Measurements from ENCODE around the gene PPARG. TPM values are rescaled to one million over a fixed set of nuclear protein-coding genes. Genes with fewer than 3 reads are reported as not detected.
"Not testable (repeated sequence)": the region's sequence is repeated elsewhere in the genome, so short reads cannot be mapped to it uniquely, and the experiment has no call there.

Gene PPARG
- total RNA-seq, 1 donor from 2014 or later: 40.1 TPM

DNA sequence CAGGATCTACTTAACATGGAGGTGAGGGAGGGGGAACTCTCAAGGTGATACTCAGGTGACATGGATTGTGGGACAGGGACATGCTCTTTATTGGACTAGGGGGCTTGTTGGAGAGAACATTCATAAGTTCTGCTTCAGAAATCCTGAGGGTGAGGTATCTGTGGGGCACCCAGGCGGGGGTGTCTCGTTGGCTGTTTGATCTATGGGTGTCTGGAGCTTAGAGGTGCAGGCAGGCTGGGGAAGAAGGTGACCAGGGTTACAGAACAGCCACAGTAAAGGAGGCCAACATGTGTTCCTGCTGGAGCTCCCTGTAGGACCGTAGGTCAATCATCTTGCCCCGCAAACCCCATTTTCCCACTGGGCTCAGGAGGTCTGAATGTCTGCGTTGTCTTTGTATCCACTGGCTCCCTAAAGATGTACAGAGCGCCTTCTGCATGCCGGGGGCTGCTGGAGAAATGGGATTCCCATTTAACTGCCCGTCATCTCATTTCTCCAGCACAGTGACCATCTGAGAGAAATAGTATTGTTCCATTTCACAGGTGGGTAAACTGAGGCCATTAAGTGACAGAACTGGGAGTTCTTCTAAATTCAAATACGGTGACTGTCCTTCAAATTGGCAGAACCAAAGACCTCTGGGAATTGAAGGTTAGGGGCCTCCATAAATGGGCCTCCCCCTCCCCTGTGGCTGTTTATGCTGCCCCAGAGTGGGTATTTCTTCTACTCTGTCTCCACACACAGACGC is 155.1 kb downstream of the PPARG start:
- Mint-ChIP-seq H3K4me1 (ENCODE audit: low read depth) (no peaks in the 10 kb centered on the region), H3K9me3 (no peaks in the 10 kb centered on the region), H3K27ac (no peak overlapping the region), H3K4me3 (ENCODE audit: low read depth) (no peak overlapping the region), H3K36me3 (ENCODE audit: low read depth) (no peaks in the 10 kb centered on the region), H3K27me3 (ENCODE audit: low read depth) (peaks cover 16% of the 10 kb centered on the region)
- intact Hi-C loops (cut with micrococcal nuclease): no loop called here
- DNase-seq (ENCODE audit: low spot score): no peak

- peaks cover 16% of the 10 kb centered on the region for H3K27me3 Mint-ChIP-seq (ENCODE audit: low read depth)
- intact Hi-C loops (cut with micrococcal nuclease): no loop called here
- no peaks in the 10 kb centered on the region for H3K9me3 Mint-ChIP-seq
- H3K4me3 Mint-ChIP-seq (ENCODE audit: low read depth): no peak overlapping the region
- H3K4me1 Mint-ChIP-seq (ENCODE audit: low read depth): no peaks in the 10 kb centered on the region
- H3K36me3 Mint-ChIP-seq (ENCODE audit: low read depth): no peaks in the 10 kb centered on the region
- H3K27ac Mint-ChIP-seq: no peak overlapping the region
- no peak for DNase-seq (ENCODE audit: low spot score)
These were observed 156.0 kb downstream of the PPARG start for GRCh38 chr3:12444582-12445471.

- no peak for DNase-seq (ENCODE audit: low spot score)
- no peak overlapping the region for H3K27ac Mint-ChIP-seq
- intact Hi-C loops (cut with micrococcal nuclease): no loop called here
- no peaks in the 10 kb centered on the region for H3K9me3 Mint-ChIP-seq
- no peaks in the 10 kb centered on the region for H3K36me3 Mint-ChIP-seq (ENCODE audit: low read depth)
- no peak overlapping the region for H3K4me3 Mint-ChIP-seq (ENCODE audit: low read depth)
- no peaks in the 10 kb centered on the region for H3K4me1 Mint-ChIP-seq (ENCODE audit: low read depth)
- peaks cover 16% of the 10 kb centered on the region for H3K27me3 Mint-ChIP-seq (ENCODE audit: low read depth)
These were observed 156.8 kb downstream of the PPARG start for GRCh38 chr3:12445523-12446240.

DNA sequence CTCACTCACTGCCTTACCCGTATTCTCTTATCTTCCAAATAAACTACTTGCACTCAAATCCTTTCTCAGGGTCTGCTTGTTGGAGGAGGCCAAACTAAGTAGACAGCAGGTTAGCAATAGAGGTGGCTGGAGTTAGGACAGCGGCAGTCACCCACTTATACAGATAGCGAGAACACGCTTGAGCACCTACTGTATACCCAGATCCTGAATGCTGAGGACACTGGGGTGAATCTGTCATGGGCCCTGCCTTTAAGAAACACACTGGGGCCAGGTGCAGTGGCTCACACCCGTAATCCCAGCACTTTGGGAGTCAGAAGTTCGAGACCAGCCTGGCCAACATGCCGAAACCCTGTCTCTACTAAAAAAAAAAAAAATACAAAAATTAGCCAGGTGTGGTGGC is 157.4 kb downstream of the PPARG start:
- H3K4me1 Mint-ChIP-seq (ENCODE audit: low read depth): no peaks in the 10 kb centered on the region
- H3K9me3 Mint-ChIP-seq: no peaks in the 10 kb centered on the region
- no peak for DNase-seq (ENCODE audit: low spot score)
- H3K4me3 Mint-ChIP-seq (ENCODE audit: low read depth): no peak overlapping the region
- no peaks in the 10 kb centered on the region for H3K36me3 Mint-ChIP-seq (ENCODE audit: low read depth)
- intact Hi-C loops (cut with micrococcal nuclease): no loop called here
- H3K27me3 Mint-ChIP-seq (ENCODE audit: low read depth): peaks cover 16% of the 10 kb centered on the region
- no peak overlapping the region for H3K27ac Mint-ChIP-seq

DNA sequence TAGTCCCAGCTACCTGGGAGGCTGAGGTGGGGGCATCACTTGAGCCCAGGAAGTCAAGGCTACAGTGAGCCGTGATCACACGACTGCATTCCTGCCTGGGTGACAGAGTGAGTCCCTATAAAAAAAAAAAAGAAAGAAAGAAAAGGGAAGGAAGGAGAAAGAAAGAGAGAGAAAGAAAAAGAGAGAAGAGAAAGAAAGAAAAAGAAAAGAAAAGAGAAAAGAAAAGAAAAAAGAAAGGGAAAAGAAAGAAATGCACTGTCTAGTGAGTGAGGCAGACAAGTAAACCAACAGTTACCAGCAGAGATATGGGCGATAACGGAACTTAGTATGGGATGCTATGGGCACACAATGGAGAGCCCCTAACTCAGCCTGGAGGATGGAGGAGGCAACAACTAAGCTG is 158.2 kb downstream of the PPARG start:
- DNase-seq (ENCODE audit: low spot score): no peak
- H3K27me3 Mint-ChIP-seq (ENCODE audit: low read depth): peaks cover 16% of the 10 kb centered on the region
- H3K36me3 Mint-ChIP-seq (ENCODE audit: low read depth): no peaks in the 10 kb centered on the region
- intact Hi-C loops (cut with micrococcal nuclease): no loop called here
- H3K4me1 Mint-ChIP-seq (ENCODE audit: low read depth): no peaks in the 10 kb centered on the region
- H3K4me3 Mint-ChIP-seq (ENCODE audit: low read depth): no peak overlapping the region
- no peak overlapping the region for H3K27ac Mint-ChIP-seq
- no peaks in the 10 kb centered on the region for H3K9me3 Mint-ChIP-seq

DNA sequence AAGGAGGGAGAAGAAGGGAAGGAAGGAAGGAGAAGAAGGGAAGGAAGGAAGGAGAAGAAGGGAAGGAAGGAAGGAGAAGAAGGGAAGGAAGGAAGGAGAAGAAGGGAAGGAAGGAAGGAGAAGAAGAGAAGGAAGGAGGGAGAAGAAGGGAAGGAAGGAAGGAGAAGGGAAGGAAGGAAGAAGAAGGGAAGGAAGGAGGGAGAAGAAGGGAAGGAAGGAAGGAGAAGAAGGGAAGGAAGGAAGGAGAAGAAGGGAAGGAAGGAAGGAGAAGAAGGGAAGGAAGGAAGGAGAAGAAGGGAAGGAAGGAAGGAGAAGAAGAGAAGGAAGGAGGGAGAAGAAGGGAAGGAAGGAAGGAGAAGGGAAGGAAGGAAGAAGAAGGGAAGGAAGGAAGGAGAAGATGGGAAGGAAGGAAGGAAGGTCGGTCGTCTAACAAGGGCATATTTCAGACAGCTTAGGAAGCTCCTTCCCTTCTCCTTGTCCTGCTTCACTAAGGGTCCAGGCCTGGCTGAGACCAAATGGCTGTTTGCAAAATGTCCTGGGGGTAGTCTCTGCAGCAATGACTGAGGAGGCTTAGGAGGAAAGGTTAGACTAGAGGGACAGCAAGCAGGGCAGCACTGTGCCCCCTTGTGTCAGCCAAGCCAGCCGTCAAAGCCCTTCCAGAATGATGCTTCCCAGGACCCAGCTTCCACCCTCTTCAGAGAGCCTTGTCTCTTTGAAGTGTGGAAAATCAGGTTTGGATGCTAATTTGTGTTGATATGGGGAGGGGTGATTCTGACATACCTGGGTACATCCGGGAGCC is 159.7 kb downstream of the PPARG start:
- H3K4me3 Mint-ChIP-seq (ENCODE audit: low read depth); DNase-seq (ENCODE audit: low spot score); H3K36me3 Mint-ChIP-seq (ENCODE audit: low read depth); H3K27ac Mint-ChIP-seq; H3K4me1 Mint-ChIP-seq (ENCODE audit: low read depth); intact Hi-C loops (cut with micrococcal nuclease); H3K9me3 Mint-ChIP-seq: not testable (repeated sequence)
- peaks cover 11% of the 10 kb centered on the region for H3K27me3 Mint-ChIP-seq (ENCODE audit: low read depth)

GRCh38 chr3:12449889-12450682 is 161.2 kb downstream of the PPARG start:
- no peaks in the 10 kb centered on the region for H3K4me1 Mint-ChIP-seq (ENCODE audit: low read depth)
- no peak overlapping the region for H3K27ac Mint-ChIP-seq
- peaks cover 7% of the 10 kb centered on the region for H3K27me3 Mint-ChIP-seq (ENCODE audit: low read depth)
- no peaks in the 10 kb centered on the region for H3K36me3 Mint-ChIP-seq (ENCODE audit: low read depth)
- H3K4me3 Mint-ChIP-seq (ENCODE audit: low read depth): no peak overlapping the region
- intact Hi-C loops (cut with micrococcal nuclease): no loop called here
- no peak for DNase-seq (ENCODE audit: low spot score)
- H3K9me3 Mint-ChIP-seq: no peaks in the 10 kb centered on the region

GRCh38 chr3:12451481-12451880 is 162.6 kb downstream of the PPARG start:
- DNase-seq (ENCODE audit: low spot score): no peak
- no peaks in the 10 kb centered on the region for H3K4me1 Mint-ChIP-seq (ENCODE audit: low read depth)
- H3K27ac Mint-ChIP-seq: no peak overlapping the region
- H3K36me3 Mint-ChIP-seq (ENCODE audit: low read depth): no peaks in the 10 kb centered on the region
- H3K9me3 Mint-ChIP-seq: no peaks in the 10 kb centered on the region
- intact Hi-C loops (cut with micrococcal nuclease): no loop called here
- peaks cover 4% of the 10 kb centered on the region for H3K27me3 Mint-ChIP-seq (ENCODE audit: low read depth)
- H3K4me3 Mint-ChIP-seq (ENCODE audit: low read depth): no peak overlapping the region

DNA sequence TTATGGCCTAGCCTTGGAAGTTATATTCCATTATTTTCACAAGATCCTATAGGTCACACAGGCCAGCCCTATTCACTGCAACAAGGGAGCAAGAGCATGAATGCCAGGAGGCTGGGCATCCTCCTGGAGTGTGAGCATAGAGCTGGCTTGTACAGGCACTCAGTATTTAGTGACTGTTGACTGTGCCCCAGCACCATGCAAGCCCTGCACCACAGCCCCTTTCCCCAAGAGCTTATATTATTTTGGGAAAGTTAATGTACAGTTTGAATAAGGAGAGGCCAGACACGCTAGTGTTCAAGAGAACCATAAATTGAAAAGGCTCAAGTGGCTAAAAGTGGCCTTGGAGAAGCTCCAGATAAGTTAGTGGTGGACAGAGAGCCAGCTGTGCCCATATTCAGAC is 163.1 kb downstream of the PPARG start:
- H3K27me3 Mint-ChIP-seq (ENCODE audit: low read depth): peaks cover 4% of the 10 kb centered on the region
- H3K9me3 Mint-ChIP-seq: no peaks in the 10 kb centered on the region
- H3K27ac Mint-ChIP-seq: no peak overlapping the region
- no peaks in the 10 kb centered on the region for H3K4me1 Mint-ChIP-seq (ENCODE audit: low read depth)
- DNase-seq (ENCODE audit: low spot score): no peak
- no peak overlapping the region for H3K4me3 Mint-ChIP-seq (ENCODE audit: low read depth)
- intact Hi-C loops (cut with micrococcal nuclease): no loop called here
- H3K36me3 Mint-ChIP-seq (ENCODE audit: low read depth): no peaks in the 10 kb centered on the region

DNA sequence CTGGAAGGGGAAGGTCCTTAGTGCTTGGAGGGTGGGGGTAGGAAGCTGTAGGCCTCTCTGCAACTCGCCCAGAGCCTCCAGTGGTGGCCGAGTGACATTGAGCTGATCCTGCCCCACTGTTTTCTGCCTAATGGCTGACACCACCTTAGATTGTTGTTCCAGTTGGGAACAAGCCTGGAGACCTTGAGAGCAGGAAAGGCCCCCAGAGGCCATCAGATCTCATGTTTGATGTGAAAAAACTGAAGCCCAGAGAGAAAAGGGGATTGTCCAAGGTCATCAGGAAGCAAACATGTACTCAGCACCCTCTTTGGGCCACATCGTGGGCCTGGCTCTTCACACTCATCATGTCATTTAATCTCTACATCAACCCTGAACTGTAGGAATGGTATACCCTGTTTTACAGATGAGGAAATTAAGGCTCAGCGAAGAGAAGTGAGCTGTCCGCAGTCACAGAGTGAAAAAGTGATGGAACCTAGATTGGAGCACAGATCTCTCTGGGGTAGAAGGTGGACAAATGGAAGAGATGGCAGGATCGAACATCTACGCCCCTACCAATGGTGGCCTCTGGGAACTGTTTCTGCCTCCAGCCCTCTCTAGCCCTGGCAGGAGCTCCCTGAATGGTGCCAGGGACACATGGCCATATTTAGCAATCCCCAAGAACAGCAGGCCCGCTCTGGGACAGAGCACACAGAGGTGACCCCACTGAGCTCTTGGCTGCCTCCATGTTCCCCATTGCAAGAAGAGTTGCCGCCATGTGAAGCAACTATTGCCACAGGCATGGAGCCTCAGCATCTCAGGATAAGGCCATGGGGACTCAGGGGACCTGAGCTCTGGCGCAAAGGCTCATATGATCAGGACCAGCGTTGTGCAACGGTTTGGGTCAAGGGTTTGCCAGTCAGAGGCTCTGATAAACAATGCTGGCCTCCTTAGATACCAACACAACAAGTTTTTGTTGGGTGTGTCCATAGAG is 163.8 kb downstream of the PPARG start:
- Mint-ChIP-seq H3K27me3 (ENCODE audit: low read depth) (peaks cover 3% of the 10 kb centered on the region), H3K36me3 (ENCODE audit: low read depth) (no peaks in the 10 kb centered on the region), H3K27ac (no peak overlapping the region), H3K4me3 (ENCODE audit: low read depth) (no peak overlapping the region), H3K4me1 (ENCODE audit: low read depth) (no peaks in the 10 kb centered on the region), H3K9me3 (no peaks in the 10 kb centered on the region)
- intact Hi-C loops (cut with micrococcal nuclease): no loop called here
- DNase-seq (ENCODE audit: low spot score): no peak
